Esophagus squamous epithelium (tissue), 4 donors: ENCODE data around the gene ITIH5.
"Not testable (repeated sequence)": the region's sequence is repeated elsewhere in the genome, so short reads cannot be mapped to it uniquely, and the experiment has no call there.

Experiments
- POLR2A ChIP-seq, 4 donors: fragments of 450-650 bp; IDR thresholded peaks; one replicate each; pipeline ENCODE4 v1.6.1; 2017; ENCODE audit warnings: antibody characterized with exemption in 4 of 4, mild to moderate bottlenecking in 4 of 4, moderate library complexity in 3 of 4
- TF ChIP-seq, protein P1 (sequence below), 6 experiments: fragments of 450-650 bp in 4 of 6; fragments of 200-600 bp in 2 of 6; sonication (generic) in 2 of 6; IDR thresholded peaks; one replicate each; pipeline ENCODE4 v1.5.1; 2016 to 2019; ENCODE audit warnings: antibody characterized with exemption in 6 of 6, mild to moderate bottlenecking in 4 of 6, moderate library complexity in 4 of 6

- TF ChIP-seq, protein P1, sequence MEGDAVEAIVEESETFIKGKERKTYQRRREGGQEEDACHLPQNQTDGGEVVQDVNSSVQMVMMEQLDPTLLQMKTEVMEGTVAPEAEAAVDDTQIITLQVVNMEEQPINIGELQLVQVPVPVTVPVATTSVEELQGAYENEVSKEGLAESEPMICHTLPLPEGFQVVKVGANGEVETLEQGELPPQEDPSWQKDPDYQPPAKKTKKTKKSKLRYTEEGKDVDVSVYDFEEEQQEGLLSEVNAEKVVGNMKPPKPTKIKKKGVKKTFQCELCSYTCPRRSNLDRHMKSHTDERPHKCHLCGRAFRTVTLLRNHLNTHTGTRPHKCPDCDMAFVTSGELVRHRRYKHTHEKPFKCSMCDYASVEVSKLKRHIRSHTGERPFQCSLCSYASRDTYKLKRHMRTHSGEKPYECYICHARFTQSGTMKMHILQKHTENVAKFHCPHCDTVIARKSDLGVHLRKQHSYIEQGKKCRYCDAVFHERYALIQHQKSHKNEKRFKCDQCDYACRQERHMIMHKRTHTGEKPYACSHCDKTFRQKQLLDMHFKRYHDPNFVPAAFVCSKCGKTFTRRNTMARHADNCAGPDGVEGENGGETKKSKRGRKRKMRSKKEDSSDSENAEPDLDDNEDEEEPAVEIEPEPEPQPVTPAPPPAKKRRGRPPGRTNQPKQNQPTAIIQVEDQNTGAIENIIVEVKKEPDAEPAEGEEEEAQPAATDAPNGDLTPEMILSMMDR (IDR thresholded peaks at IDR 0.05) = not testable (repeated sequence)
- not testable (repeated sequence) for TF ChIP-seq POLR2A (IDR thresholded peaks at IDR 0.05)
These were observed 24.3 kb upstream of the ITIH5 start for GRCh38 chr10:7690885-7691597.
